Bone marrow (tissue), 2 donors: ENCODE measurements around the gene ABCF2.

Experiments
- DNase-seq, 2 donors: peaks; one replicate each; lab custom pipeline; 2025; lab: John Stamatoyannopoulos, UW

ABCF2 gene

DNA sequence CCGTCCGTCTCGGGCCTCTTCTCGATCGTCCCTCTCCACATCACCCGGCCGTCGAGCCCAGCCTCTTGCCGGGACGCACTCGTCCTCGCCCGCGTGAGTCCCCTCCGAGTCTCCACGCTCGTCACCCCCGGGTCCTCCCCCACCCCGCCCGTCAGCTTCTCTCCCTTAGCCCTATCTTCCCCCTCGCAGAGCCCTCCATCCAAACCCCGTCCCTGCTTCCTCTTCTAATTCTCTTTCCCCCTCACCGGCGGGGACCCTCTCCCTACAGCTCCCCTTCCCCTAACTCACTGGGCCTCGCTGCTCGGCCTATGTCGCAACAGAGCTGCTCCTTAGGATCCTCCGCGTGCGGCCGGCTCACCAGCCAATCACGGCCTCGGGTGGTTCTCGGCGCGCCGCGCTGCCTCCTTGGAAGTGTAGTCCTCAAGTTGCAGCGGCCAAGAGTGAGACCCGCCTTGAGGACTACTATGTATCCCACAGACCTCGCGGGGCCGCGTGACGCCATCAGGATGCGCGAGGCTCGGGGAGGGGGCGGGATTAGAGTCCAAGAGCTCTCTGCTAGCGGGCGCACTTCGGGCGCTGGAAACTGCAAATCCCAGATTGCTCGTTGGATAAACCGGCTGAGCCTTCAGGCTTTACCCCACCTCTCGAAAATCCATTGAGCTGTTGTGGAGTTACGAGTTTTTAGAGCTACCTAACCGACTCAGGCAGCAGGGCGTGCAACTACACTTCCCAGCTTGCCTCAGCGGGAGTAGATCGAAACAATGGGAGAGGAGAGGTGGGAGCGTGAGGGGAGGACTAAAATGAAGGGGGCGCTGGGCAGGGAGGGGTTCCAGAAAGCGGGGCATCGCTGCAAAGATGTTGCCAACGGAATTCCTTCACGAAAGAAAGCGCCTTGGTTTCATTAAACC, at the start of gene ABCF2:
TSS of gene ABCF2 (minus strand) at position 331 of the 908 bp plus-strand sequence. CDS start 747 bp downstream, outside the sequence.
- peak; percentile 86 to 95 for DNase-seq

GRCh38 chr7:151275813-151276577, 49.0 kb upstream of the ABCF2 start:
- no peak for DNase-seq

GRCh38 chr7:151274936-151275812, 48.2 kb upstream of the ABCF2 start:
- no peak for DNase-seq

GRCh38 chr7:151274396-151274795, 47.4 kb upstream of the ABCF2 start:
- no peak for DNase-seq

DNA sequence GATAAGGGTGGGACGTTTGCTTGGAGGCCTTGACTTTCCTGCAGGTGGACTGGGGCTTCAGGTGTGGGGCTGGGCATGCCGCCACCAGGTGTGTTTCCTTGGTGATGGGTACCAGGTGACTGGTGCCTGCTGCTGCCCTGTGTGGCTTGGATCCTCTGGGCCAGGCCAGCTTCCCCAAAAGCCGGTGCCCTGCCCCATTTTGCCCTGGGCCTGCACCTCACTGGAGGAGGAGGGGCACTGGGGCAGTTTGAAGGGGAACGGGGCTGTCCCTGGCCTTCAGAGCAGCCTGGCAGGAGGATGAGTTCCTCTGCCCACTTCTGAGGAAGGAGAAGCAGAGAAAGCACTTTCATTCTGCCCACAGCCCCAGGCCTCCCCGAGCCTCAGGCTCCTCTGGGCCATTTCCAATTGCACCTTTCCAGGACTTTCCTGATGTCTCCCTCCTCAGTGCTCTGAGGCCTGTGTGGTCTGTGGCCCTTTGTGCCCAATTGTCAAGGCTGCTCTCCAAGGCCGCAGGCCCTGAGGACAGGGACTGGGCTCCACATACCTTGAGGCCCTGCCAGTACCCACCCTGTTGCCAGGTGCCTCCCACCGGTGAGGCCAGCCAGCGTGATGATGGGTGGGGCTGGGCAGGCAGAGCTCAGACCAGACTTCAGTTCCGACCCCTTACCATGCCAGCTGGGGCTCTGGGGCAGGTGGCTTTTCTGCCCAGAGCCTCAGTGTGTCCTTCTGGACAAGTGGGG, 46.8 kb upstream of the ABCF2 start:
- DNase-seq = no peak

DNA sequence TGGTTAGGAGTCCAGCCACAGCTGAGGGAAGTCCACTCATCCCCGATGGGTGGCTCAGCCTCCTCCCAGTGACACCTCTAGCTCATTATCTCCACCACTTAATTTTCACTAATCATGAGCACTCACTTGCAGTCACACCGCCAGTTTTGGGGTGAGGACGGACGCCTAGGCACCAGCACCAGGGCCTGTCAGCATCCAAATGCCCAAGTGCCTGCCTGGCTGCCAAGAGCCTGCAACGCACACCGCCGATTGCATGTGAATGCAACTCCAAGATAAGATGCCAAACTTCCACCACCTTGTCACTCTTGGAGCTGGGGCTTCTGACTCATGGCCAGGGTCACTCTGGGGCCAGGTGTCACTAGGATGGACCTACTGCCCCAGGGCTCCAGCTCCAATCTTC, 45.9 kb upstream of the ABCF2 start:
- no peak for DNase-seq

- no peak for DNase-seq
These were observed 45.4 kb upstream of the ABCF2 start for GRCh38 chr7:151272405-151272804.

- DNase-seq = peak in 1 of 2 donors; percentile 51
These were observed 44.8 kb upstream of the ABCF2 start for GRCh38 chr7:151271699-151272355.

DNA sequence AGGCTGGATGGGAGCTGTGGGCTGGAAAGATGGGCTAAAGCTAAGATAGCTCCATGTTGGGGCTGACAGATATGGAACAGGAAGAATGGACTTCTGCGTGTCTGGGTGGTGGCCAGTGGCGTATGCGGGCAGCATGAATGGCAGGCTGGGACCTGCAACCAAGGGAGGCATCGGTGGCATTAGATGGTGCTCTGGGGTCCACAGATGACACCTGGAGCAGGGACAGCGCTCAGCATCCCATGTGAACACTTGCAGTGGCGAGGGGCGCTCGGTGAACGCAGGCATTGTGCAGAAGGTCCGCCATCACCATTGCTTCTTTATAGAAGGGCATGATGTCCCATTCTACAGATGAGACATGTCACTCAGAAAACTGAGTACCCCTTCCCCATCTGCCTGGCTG, 42.5 kb upstream of the ABCF2 start:
- DNase-seq = no peak

GRCh38 chr7:151265351-151265931, 38.4 kb upstream of the ABCF2 start:
- no peak for DNase-seq

DNA sequence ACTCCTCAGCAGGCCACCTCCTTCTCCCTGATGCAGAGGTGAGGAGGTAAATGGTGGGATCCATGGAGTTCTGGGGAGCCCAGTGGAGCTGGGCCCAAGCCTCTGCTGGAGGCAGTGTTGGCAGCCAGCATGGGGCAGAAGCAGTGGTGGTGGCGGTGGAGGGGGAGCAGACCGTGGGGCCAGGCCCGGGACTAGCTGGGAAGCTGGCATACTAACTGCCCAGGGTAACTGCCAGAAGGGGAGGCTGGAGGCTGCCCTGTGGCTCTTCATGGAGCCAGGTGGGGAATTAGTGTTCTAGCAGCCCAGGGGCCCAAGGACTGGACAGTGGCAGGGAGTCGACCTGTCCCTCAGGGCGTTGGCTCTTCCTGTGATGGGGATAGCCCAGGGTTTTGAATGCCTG, 37.6 kb upstream of the ABCF2 start:
- DNase-seq = no peak

GRCh38 chr7:151261529-151261928, 34.5 kb upstream of the ABCF2 start:
- no peak for DNase-seq

DNA sequence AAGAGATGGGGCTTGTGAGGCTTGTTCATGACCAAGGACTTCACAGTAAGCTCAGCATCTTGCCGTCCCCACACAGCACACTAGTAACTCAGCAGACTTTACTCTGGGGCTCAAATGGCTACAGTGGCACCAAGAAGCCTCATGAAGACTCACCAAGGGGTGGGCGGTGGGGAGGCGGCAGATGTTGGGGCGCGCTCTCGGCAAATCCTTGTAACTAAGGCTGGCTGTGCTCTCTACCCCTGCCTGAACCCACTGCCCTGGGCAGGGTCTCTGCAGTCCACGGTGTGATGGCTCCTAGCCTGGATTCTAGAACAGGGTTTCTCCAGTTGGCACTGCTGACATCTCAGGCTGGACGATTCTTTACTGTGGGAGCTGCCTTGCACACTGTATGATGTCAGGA, 33.9 kb upstream of the ABCF2 start:
- DNase-seq = no peak

GRCh38 chr7:151260471-151260870, 33.5 kb upstream of the ABCF2 start:
- no peak for DNase-seq

DNA sequence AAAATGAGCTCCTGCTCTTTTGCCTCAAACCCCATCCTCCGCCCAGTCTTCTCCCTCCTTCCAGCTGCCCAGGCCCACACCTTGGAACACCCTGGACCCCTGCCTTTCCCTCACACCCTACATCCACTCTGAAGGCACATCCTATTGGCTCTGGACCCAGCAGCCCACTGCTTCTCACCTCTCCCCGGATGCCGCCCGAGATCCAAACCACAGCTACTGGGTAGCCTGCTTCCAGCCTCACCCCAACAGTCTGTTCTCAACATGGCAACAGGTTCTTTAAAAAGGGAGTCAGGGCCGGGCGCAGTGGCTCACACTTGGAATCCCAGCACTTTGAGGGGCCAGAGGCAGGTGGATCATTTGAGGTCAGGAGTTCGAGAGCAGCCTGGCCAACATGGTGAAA, 31.0 kb upstream of the ABCF2 start:
- no peak for DNase-seq

DNA sequence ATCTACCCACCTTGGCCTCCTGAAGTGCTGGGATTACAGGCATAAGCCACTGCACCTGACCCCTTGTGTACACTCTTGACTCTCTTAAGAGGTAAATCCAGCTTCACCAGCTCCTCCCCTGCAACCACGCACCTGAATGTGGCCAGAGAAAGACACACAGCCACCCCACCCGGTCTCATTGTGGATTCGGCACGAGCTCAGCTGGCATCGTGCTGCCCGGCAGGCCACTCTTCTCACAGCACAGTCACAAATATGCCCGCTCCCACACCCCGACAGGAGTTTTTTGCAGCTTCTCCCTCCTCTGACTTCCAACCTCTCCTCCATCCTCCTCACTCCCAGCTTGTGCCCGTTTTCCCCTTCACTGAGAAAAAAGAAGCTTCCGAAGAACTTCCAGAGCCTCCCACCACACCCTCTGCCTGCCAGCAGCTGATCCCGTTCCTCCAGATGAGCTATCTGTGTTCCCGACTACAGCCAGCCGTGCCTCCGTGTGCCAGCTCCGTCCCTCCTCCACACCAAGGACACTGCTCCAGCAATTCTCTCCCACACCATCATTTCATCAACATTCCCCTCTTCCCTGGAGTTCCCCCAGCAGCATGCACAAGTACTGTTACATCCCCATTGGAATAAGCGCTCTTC, 29.5 kb upstream of the ABCF2 start:
- no peak for DNase-seq

DNA sequence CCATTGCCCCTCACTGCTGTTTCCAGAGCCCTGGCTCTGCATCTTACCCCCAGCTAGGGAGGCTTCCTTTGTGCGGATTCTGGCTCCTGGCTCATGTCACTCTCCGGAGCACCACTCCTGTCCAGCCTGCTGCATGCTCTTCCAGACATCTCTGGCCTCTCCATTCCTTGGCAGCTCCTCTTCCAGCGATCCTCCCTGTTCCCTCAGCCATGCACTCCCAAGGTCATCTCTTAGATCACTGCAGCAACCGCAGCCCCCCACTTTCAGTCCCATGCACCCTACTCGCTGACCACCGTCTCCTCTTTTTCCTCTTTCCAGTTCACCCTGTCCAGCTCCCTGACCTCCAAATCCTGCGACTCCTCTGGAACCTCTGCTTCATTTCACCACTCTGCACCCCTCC, 28.4 kb upstream of the ABCF2 start:
- no peak for DNase-seq

- DNase-seq = no peak
These were observed 27.8 kb upstream of the ABCF2 start for GRCh38 chr7:151254851-151255250.

DNA sequence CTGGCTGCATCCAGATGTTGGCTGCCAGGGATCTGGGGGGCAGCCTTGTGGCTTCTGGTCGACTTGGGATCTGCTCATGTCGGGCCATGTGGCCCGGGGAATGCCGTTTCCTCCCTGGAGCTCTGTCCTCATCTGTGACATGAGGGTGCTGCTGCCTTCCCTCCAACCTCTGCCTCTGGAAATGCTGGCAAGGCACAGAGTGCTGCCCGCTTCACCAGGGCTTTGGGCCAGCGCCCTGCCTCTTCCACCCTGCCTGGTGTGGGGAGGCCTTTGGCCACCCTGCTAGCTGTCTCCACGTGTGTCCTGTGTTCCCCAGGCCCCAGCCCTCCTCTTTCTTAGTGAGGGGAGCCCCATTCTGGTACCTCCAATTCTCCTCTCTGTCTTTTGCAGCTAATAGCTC, 27.3 kb upstream of the ABCF2 start:
- DNase-seq = no peak
